Pancreas (tissue), 10 donors: ENCODE data around the gene TFF1. TPM values are rescaled to one million over a fixed set of nuclear protein-coding genes. Genes with fewer than 3 reads are reported as not detected.

ENCODE experiments used
- ATAC-seq, 4 donors: fragments of 200-7000 bp; cut with Tn5 transposase; one replicate each; pipeline versions ENCODE4 v1.8.0 to v1.9.1; 2020; ENCODE audit warnings: mild to moderate bottlenecking in 4 of 4, moderate library complexity in 4 of 4
- DNase-seq, 6 donors: peaks; one replicate each; pipeline ENCODE4 v3.0.0-alpha.2; 2020
- FAIRE-seq: peaks from 2 replicates; lab custom pipeline; 2012; peaks lifted over from hg19 to GRCh38; lab: Jason Lieb, UNC
- H3K27ac ChIP-seq, 4 donors: fragments of 200-600 bp; sonication (generic); 1 replicate in 3 of 4; 2 replicates in 1 of 4; pipeline versions ENCODE4 v1.5.0 to v1.8.0; 2020
- H3K27me3 ChIP-seq, 4 donors: fragments of 200-600 bp; one replicate each; pipeline ENCODE4 v1.8.0; 2021
- H3K36me3 ChIP-seq, 3 donors: fragments of 200-600 bp; sonication (generic) in 1 of 3; one replicate each; pipeline versions ENCODE4 v1.5.0 to v1.8.0; 2020 to 2021
- H3K4me1 ChIP-seq, 3 donors: fragments of 200-600 bp; one replicate each; pipeline ENCODE4 v1.8.0; 2021
- H3K4me3 ChIP-seq, 4 donors: fragments of 200-600 bp; sonication (generic) in 2 of 4; one replicate each; pipeline versions ENCODE4 v1.5.0 to v1.8.0; 2020 to 2021
- H3K9me3 ChIP-seq, 4 donors: fragments of 200-600 bp; one replicate each; pipeline ENCODE4 v1.8.0; 2021
- CTCF ChIP-seq, 4 donors: fragments of 200-600 bp; sonication (generic) in 3 of 4; IDR thresholded peaks; one replicate each; pipeline versions ENCODE4 v1.5.0 to v1.8.0; 2021; ENCODE audit warnings: antibody characterized with exemption in 4 of 4
- WGBS, 2 donors: extraction: QIAGEN DNeasy Blood & Tissue Kit; methylation state at CpG; one replicate each; pipeline ENCODE4 v1.1.7; 2013; 5-methylcytosine and 5-hydroxymethylcytosine counted together
- intact Hi-C, 3 donors: fragments of 100-400 bp; cut with DNase I; formaldehyde crosslinking; loops; one replicate each; pipeline versions ENCODE4 v1.11.1 to v1.14.2; 2022
- polyA plus RNA-seq, 2 donors: library from polyadenylated mRNA; stranded (reverse); fragments of 200-250 nt; gene quantifications; one replicate each; pipeline ENCODE4 v1.2.3, GENCODE V29; 2013
- total RNA-seq, 6 donors: library from RNA; stranded (reverse); fragmentation: NEBNext Ultra II Directional in 4 of 6; extraction: Animal tissue kit (Norgen Biotek cat#: 25700) in 4 of 6; gene quantifications; one replicate each; pipeline versions ENCODE4 v1.2.1 to v1.2.4, GENCODE V29; 2021 to 2023
- donor health status: healthy with polysubstance abuse.
- donor health status: DM: no; HTN: no; CAD: no; lungs with moderate emphysema.
- donor health status: DM: no; HTN: no; CAD: no.
- donor health status: control.
- donor health status: control.
- donor health status: Bipolar disorder and iron deficiency.
- donor health status: DM: yes; HTN: yes; CAD: no.
- donor health status: DM: no; HTN: no; CAD: no.
- donor health status: DM: no; HTN: no; CAD: no.
- donor health status: DM: yes; HTN: yes; CAD: no.

Gene TFF1
- total and polyA plus RNA-seq, 8 donors = 0.80 to 40.6 (median 2.9) TPM; not detected in 1

- WGBS, 2 donors = 61 to 64% methylated on average over 13 of the region's 13 CpGs
These were observed 15.4 kb downstream of the TFF1 start, which contains the start of gene TFF2 for GRCh38 chr21:42350927-42351426. TFF2 (minus strand) TSS chr21:42350994; CDS start chr21:42350957, 37 bp downstream.

GRCh38 chr21:42350318-42350910 is 15.9 kb downstream of the TFF1 start:
- DNase-seq (no peak), FAIRE-seq (no peak), ATAC-seq (no peak)
- WGBS, 2 donors = 76 to 82% methylated on average over 11 of the region's 11 CpGs
- Histone ChIP-seq H3K36me3 (no peaks in the 10 kb centered on the region), H3K4me3 (no peak overlapping the region), H3K27me3 (no peaks in the 10 kb centered on the region), H3K4me1 (no peaks in the 10 kb centered on the region), H3K27ac (no peak overlapping the region), H3K9me3 (no peaks in the 10 kb centered on the region)
- TF ChIP-seq CTCF (IDR thresholded peaks at IDR 0.05) = no peak
- intact Hi-C loops = no loop called here

More at GRCh38 chr21:42350927-42351426, 15.4 kb downstream of the TFF1 start, which contains the start of gene TFF2:
- no peaks in the 10 kb centered on the region for H3K36me3 ChIP-seq
- FAIRE-seq (no peak), DNase-seq (no peak), ATAC-seq (peak in 1 of 4 donors; percentile 64)
- intact Hi-C loops = no loop called here
- no peaks in the 10 kb centered on the region for H3K9me3 ChIP-seq
- no peaks in the 10 kb centered on the region for H3K27me3 ChIP-seq
- H3K4me1 ChIP-seq = no peaks in the 10 kb centered on the region
- no peak for TF ChIP-seq CTCF (IDR thresholded peaks at IDR 0.05)
- no peak within 1 kb of the TSS for H3K4me3 ChIP-seq
- H3K27ac ChIP-seq = no peak within 1 kb of the TSS

GRCh38 chr21:42349420-42350317 is 16.7 kb downstream of the TFF1 start:
- intact Hi-C loops = no loop called here
- FAIRE-seq = no peak
- Histone ChIP-seq H3K4me1 (no peaks in the 10 kb centered on the region), H3K27me3 (no peaks in the 10 kb centered on the region), H3K9me3 (no peaks in the 10 kb centered on the region), H3K27ac (no peak overlapping the region), H3K36me3 (no peaks in the 10 kb centered on the region), H3K4me3 (no peak overlapping the region)
- no peak for TF ChIP-seq CTCF (IDR thresholded peaks at IDR 0.05)
- 80 to 83% methylated on average over 14 of the region's 14 CpGs for WGBS, 2 donors
- DNase-seq = no peak
- ATAC-seq = no peak

GRCh38 chr21:42348762-42349161 is 17.6 kb downstream of the TFF1 start:
- Histone ChIP-seq H3K36me3 (no peaks in the 10 kb centered on the region), H3K4me3 (no peak overlapping the region), H3K27ac (no peak overlapping the region), H3K4me1 (no peaks in the 10 kb centered on the region), H3K9me3 (no peaks in the 10 kb centered on the region), H3K27me3 (no peaks in the 10 kb centered on the region)
- ATAC-seq (no peak), FAIRE-seq (no peak), DNase-seq (no peak)
- no peak for TF ChIP-seq CTCF (IDR thresholded peaks at IDR 0.05)
- intact Hi-C loops = no loop called here
- WGBS, 2 donors = 98 to 100% methylated on average over 2 of the region's 2 CpGs
